Measurements from ENCODE around the gene RIOX2. TPM values are rescaled to one million over a fixed set of nuclear protein-coding genes. Genes with fewer than 3 reads are reported as not detected.
"Not testable (repeated sequence)": the region's sequence is repeated elsewhere in the genome, so short reads cannot be mapped to it uniquely, and the experiment has no call there.

The RIOX2 gene
- polyA plus RNA-seq, 3 donors, result 31.8 to 41.6 (median 33.2) TPM

DNA sequence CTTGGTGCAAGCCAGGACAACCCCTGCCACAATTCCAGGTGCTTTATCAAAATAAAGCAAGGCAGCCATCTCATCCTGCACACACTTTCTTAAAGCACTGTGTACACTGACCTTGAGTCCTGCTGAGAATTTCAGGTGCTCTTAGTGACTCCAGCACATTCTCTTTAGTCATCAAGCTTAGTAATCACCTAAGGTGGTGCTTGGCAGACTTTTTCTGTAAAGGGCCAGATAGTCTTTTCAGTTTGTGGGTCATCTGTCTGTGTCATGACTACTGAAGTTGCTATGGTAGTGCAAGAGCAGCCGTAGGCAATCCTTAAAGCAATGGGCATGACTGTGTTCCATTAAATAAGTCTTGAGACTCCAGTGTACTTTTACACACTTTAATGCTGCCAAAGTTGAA lies 36.4 kb downstream of the RIOX2 start:
- no peak for DNase-seq (ENCODE audit: extremely low read depth in 1 of 11, low read depth in 9 of 11, low spot score in 4 of 11)

DNA sequence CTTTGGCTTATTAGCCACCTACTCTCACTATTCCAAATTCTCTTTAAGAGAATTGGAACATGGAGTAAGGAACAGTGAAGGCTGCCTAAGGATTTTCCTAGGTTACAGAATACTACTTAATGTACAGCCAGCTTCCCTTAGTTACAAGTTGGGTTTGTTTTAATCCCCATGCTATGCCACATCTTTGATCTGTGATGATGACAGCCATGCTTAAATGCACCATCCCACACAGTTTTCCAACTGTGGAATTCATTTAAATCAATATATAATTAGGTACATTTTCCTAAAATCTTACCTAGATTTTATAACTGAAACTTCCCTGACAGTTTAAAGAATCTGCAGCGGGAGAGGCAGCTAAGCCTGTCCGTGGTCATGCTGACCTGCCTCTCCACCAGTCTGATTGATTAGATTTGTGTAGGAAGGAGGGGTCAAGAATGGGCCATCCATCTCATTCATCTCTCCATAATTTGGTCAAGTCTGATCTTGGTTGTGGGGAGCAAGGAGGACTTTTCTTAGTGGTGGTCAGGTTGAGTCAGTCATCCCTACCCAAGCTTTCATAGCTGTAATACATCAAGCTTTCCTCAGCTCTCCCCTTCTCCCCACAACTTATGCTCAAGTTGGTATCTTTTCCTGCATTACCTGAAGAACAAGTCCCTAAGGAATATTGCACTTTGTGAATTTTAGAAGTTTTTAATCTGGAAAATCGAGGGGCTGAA lies 37.1 kb downstream of the RIOX2 start:
- DNase-seq (ENCODE audit: extremely low read depth in 1 of 11, low read depth in 9 of 11, low spot score in 4 of 11), result no peak

DNA sequence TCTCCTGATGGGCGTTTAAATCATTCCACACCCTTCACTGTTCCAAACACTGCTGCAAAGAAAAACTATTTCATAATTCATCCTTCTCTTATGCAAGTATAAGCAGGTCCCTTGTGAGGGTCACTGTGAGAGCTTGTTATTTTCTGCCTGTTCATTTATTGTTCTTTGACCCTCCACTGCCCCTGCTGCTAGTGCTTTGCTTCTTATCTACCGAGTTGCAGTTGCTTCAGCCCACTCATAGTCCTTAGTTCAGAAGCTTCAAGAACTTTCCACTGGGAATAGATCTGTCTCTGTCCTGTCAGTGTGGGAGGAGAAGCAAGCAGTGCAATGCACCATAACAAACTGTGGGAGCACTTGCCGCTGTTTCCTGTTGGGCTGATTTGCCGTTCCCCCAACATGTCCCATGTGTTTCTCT lies 39.8 kb downstream of the RIOX2 start:
- no peak for DNase-seq (ENCODE audit: extremely low read depth in 1 of 11, low read depth in 9 of 11, low spot score in 4 of 11)

DNA sequence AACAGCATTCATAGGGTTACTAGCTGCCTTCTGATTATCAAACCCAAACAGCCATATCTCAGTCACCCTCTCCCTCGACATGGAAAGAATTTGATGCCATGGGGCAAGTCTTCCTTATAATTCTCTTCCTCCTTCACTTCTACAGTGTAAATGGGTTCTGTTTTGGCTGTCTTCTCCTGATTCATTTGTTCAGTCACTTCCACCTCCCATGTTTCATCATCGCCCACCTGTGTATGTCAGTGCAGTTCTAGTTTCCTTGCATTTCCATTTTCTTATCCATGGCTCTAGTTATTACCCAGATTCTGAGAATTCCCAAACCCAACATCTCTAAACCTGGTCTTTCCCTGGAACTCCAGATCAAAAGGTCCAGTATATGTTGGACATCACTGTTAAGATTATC lies 41.0 kb downstream of the RIOX2 start:
- DNase-seq (ENCODE audit: extremely low read depth in 1 of 11, low read depth in 9 of 11, low spot score in 4 of 11), result no peak

DNA sequence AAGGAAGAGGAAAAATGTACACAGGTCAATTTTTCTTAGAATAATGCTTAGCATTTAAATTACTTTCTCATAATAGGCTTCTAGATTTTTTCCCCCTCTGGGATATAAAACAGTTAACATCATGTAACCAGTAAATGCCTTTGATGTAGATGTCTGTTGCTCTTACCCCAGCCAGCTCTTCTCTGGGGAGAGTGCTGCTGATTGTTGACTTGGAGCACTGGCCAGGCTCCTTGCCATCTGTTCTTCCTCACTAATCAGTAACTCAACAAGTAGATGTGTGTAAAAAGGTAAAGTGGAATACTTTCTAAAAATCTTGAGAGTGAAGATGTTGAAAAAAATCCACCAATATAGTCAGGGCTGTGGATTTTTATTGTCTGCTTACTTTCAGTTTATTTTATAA lies 42.2 kb downstream of the RIOX2 start:
- no peak for DNase-seq (ENCODE audit: extremely low read depth in 1 of 11, low read depth in 9 of 11, low spot score in 4 of 11)

DNA sequence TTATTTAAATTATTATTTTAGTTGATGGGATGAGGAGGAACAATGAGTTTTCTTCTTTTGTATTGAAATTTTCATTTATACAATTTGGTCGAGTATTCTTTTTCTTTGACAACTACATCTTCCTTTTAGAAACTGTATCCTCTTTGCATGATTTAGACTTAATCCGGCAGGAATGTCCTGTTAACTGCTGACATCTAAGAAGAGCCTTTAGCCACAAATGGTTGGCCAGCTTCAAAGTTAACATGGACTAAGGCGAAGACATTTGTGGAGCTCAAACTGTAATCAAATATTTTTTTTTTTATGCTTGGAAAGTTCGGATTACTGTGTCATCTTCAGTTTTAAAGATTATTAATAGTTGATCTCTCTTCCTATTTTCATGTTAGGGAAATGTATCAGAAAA lies 43.2 kb downstream of the RIOX2 start:
- DNase-seq (ENCODE audit: extremely low read depth in 1 of 11, low read depth in 9 of 11, low spot score in 4 of 11), result no peak

DNA sequence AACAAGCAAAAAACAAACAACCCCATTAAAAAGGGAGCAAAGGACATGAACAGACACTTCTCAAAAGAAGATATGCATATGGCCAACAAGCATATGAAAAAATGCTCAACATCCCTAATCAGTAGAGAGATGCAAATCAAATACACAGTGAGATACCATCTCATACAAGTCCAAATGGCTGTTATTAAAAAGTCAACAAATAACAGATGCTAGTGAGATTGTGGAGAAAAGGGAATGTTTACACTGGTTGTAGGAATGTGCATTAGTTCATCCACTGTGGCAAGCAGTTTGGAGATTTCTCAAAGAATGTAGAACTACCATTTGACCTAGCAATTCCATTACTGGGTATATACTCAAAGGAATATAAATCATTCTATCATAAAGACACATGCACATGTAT lies 44.5 kb downstream of the RIOX2 start:
- DNase-seq (ENCODE audit: extremely low read depth in 1 of 11, low read depth in 9 of 11, low spot score in 4 of 11), result no peak

DNA sequence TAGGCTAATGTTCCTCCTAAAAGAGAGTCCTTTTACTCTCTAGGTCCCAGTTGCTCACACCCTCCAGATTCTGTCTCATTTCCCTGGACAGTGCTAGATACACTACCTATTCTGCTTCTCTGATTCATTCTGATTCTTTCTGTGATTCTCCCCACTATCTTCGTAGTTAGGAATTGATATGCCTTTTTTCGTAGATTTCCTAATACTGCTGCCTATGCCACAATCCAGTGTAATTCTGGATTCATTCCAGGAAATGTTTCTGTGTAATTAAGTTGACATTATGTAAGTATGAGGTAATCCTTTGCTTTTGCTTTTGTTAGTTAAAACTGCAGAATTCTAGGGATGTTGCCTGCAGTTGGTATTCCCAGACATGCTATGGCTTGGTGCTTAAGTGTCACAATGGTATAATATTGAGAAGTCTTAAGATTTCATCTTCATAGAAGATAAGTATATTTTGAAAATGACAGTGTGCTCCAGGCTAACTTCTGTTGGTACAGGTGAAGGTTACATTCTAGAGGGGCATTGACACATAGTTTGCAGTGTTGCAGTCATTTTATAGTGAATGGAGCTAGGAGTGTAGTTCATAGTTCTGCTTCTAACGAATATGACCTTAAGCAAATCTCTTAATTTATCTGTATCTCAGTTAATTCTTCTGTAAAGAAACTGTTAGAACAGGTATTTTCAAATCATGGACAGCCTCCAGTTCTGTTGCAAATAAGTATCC lies 54.3 kb downstream of the RIOX2 start:
- no peak for DNase-seq (ENCODE audit: extremely low read depth in 1 of 11, low read depth in 9 of 11, low spot score in 4 of 11)

DNA sequence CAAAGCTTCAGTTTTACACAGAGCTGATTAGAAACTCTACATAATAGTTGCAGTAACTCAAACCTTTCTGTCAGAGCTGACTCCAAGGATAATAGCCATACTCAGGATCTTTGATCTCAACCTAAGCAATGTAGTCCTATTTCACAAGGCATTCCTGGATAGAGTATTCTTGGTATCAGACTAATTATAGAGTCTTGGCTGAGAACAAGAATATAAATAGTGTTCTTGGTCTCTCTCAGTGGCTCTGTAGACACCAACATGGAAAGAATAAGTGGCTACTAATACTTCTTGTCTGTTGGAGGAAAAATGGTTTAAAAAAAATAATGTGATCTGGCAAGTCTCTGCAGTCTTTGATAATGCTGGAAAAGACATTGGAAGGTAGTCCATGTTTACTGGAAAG lies 55.7 kb downstream of the RIOX2 start:
- DNase-seq (ENCODE audit: extremely low read depth in 1 of 11, low read depth in 9 of 11, low spot score in 4 of 11), result no peak

DNA sequence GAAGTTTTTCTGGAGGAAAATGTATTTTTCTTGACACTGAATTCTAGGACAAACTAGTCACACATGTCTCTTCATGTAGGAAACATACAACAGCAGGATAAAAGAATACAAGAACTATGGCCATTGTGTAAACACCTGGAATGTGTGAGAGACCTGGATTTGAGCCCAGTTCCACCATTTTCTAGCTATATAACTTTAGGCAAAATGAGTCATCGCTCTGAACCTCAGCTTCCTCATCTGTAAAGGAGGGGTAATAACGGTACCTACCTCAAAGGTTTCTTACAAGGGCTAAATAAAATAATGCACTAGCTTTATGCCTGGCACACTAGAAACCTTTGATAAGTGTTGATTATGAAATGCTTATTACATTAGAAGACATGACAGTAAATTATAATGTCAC lies 57.8 kb downstream of the RIOX2 start:
- no peak for DNase-seq (ENCODE audit: extremely low read depth in 1 of 11, low read depth in 9 of 11, low spot score in 4 of 11)

DNA sequence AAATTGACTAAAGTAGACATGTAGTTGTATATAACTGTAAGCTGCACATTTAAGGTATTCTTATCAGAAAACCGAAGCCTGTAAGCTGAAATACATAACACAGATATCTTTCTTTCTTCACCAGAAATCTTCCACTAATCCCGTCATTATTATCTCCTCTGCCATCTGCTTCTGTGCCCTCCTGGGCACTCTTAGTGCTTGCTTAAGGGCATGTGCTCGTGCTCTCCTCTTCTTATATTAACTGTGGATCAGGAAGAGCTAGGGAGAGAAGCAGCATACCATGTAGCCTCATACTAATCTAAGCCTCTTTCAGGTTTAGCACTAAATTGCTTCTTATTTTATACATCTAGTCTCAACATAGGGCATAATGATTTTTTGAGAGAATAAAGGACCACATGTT lies 60.8 kb downstream of the RIOX2 start:
- no peak for DNase-seq (ENCODE audit: extremely low read depth in 1 of 11, low read depth in 9 of 11, low spot score in 4 of 11)

DNA sequence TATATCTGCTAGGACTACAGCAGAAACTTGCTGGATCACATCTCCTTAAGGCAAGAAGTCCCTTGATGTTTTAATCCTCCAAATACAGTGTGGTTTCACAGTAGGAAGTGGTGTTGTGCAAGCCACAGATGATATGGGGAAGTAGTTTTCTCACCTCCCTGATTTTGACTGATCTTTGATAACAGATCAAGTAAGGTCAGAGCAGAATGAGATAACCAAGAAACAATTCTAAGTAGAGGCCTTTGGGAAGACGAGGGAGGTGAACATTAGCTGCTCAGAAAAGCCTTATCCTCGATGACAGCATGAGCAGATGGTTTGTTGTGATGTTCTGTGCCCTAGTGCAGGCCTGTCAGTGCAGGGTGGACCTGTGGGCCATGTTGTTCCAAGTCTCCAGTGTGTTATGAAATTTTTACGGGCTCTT lies 61.3 kb downstream of the RIOX2 start:
- DNase-seq (ENCODE audit: extremely low read depth in 1 of 11, low read depth in 9 of 11, low spot score in 4 of 11), result no peak

DNA sequence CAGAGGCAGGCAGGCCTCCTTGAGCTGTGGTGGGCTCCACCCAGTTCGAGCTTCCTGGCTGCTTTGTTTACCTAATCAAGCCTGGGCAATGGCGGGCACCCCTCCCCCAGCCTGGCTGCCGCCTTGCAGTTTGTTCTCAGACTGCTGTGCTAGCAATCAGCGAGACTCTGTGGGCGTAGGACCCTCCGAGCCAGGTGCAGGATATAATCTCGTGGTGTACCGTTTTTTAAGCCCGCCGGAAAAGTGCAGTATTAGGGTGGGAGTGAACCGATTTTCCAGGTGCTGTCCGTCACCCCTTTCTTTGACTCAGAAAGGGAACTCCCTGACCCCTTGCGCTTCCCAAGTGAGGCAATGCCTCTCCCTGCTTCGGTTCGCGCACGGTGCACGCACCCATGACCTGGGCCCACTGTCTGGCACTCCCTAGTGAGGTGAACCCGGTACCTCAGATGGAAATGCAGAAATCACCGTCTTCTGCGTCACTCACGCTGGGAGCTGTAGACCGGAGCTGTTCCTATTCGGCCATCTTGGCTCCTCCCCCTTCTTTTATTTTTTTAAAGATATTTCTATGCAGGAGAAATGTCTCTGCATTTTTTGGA lies 61.9 kb downstream of the RIOX2 start:
- DNase-seq (ENCODE audit: extremely low read depth in 1 of 11, low read depth in 9 of 11, low spot score in 4 of 11), result not testable (repeated sequence)

DNA sequence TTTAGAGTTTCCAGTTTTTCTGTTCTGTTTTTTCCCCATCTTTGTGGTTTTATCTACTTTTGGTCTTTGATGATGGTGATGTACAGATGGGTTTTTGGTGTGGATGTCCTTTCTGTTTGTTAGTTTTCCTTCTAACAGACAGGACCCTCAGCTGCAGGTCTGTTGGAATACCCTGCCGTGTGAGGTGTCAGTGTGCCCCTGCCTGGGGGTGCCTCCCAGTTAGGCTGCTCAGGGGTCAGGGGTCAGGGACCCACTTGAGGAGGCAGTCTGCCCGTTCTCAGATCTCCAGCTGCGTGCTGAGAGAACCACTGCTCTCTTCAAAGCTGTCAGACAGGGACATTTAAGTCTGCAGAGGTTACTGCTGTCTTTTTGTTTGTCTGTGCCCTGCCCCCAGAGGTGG lies 62.4 kb downstream of the RIOX2 start:
- DNase-seq (ENCODE audit: extremely low read depth in 1 of 11, low read depth in 9 of 11, low spot score in 4 of 11), result not testable (repeated sequence)

DNA sequence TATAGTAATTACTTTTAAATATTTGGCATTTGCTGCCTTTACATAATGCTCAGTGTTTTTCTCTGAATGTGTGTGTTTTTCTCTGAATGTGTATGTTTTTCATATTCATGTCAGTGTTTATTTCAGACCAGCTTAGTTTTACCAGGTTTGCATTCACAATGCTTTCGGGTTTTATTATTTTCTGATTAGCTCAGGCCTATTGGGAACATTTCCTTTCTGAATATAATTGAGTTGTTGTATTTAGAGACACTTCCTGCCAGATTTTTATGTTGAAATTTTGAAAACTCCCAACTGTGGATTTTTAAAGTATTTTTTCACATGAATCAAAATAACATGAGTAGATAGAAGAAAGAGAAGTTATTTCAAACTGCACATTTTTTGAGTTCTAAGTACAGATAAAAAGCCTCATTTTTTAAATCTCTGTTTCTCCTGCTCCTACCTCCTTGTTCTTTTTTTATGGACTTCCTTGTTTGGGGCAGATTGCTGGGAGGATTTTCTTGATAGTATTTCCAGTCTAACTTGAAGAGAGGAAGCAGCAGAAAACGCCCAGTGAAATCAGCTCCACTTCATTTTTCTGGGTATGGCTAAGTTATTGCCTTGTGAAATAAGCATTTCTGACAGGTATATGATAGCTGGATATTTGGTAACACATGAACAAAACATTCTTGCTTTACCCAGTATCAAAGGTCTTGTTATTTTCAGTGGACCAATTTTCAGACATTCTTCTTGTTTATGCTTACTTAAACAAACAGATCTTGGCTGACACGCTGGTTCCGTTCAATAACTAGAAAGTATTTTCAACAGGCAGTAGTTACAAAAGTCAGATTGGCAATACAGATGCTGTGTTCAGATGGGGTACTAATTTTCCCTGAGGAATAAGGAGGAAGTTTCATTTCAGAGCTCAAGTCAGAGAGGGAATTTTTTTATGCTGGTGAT lies 70.7 kb downstream of the RIOX2 start:
- no peak for DNase-seq (ENCODE audit: extremely low read depth in 1 of 11, low read depth in 9 of 11, low spot score in 4 of 11)

DNA sequence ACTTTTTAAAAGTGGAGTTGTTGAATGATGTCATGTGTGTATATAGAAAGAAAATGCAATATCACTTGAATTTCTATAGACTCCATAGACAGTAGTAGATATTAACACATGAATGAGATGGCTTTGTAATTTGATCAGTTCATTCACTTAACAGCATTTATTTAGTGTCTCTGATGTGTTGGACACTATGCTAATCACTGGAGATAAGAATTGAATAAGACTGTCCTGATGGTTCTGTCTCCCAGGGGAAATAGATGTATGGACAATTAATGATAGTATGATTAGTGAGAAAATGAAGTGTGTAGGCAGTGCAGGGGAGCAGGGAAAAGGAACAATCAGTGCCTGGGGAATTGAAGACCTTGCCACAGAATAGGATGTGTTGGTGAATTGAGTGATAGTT lies 72.9 kb downstream of the RIOX2 start:
- DNase-seq (ENCODE audit: extremely low read depth in 1 of 11, low read depth in 9 of 11, low spot score in 4 of 11), result no peak

DNA sequence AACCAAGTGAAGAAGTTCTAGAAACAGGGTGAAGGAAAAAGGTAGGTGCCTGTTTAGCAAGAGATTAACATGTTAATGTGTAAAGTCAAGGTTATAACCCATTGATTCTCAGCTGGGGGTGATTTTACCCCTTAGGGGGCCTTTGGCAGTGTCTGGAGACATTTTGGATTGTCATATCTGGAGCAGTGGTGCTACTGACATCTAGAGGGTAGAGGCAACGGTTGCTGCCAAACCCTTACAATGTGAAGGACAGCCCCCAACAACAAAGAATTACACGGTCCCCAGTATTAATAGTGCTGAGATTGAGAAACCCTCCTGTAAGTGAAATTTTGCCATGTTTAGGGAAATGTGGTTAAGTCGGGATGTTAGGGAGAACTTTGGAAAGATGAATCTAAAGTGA lies 75.7 kb downstream of the RIOX2 start:
- no peak for DNase-seq (ENCODE audit: extremely low read depth in 1 of 11, low read depth in 9 of 11, low spot score in 4 of 11)

DNA sequence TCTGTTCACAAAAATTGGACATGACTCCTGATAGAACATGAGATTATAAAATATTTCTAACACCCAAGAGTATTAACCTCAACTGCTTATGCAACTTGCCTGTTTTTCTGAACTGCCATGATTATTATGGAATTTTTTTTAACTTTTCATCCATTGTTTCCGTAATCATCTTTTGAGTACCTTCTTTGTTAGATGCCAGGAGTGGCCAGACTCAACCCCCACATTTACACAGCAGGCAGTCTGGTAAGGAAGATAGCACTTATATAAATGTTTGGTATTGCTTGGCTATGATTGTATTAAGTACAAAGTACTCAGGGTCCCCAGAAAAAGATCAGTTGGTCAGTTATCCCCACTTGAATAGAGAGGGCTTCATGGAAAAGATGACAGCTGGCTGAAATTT lies 76.1 kb downstream of the RIOX2 start:
- no peak for DNase-seq (ENCODE audit: extremely low read depth in 1 of 11, low read depth in 9 of 11, low spot score in 4 of 11)

DNA sequence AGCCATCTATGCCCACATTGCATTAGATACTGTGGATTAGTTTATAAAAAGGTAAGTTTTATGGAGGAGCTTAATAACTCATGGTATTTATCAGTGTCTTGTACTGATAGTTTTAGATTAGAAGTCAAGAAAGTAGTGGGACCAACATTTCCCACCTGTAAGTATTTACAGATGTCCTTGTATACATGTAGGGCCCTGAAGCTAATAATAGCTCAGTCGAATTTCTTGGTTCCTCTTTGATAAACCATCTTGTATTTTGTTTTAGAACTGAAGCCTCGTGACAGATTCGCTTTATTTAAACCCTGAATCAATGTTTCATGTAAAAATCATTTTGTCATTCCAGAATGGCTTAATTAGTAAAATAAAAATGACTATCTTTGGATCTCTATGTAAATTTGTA lies 77.0 kb downstream of the RIOX2 start:
- no peak for DNase-seq (ENCODE audit: extremely low read depth in 1 of 11, low read depth in 9 of 11, low spot score in 4 of 11)
